Measurements from ENCODE around the gene LIN37.

The LIN37 gene

DNA sequence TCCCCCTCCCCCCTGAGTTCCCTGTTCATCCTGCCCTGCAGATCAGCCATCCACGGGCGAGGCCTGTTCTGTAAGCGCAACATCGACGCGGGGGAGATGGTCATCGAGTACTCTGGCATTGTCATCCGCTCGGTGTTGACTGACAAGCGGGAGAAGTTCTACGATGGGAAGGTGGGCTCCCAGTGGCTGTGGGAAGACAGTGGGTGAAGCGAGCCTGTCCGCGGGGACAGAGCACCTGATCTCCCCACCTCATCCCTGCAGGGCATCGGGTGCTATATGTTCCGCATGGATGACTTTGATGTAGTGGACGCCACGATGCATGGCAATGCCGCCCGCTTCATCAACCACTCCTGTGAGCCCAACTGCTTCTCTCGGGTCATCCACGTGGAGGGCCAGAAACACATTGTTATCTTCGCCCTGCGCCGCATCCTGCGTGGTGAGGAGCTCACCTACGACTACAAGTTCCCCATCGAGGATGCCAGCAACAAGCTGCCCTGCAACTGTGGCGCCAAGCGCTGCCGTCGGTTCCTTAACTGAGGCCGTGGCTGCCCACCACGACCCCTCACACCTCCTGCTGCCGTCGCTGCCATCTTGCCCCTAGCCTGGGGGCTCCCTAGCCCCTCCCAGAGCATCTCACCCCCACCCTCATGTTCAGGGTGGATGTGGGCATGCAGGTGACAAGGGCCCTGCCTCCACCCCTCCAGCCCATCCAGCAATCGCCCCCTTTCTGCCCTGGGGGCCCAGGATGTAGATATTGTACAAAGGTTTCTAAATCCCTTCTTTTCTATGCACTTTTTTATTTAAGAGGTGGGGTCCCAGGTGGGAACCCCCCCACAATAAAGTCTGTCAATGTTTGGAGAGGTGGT, 10.1 kb upstream of the LIN37 start:
- DNase-seq: no peak

DNA sequence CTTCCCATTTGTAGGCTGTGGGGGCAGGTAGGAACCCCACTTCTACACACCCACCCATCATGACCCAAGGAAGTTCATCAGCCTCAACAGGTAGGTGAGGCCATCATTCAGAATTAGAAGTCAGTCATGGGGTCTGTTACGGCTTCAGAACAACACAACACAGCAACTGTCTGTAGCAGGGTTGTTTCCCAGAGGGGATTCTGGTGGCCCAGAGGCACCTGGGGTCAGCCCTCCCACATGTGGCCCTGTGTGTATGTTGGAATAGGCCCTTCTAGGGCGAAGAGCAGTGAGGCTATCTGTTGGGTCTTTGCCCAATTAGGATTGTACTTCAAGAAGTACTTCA, 9.5 kb upstream of the LIN37 start:
- DNase-seq: no peak

DNA sequence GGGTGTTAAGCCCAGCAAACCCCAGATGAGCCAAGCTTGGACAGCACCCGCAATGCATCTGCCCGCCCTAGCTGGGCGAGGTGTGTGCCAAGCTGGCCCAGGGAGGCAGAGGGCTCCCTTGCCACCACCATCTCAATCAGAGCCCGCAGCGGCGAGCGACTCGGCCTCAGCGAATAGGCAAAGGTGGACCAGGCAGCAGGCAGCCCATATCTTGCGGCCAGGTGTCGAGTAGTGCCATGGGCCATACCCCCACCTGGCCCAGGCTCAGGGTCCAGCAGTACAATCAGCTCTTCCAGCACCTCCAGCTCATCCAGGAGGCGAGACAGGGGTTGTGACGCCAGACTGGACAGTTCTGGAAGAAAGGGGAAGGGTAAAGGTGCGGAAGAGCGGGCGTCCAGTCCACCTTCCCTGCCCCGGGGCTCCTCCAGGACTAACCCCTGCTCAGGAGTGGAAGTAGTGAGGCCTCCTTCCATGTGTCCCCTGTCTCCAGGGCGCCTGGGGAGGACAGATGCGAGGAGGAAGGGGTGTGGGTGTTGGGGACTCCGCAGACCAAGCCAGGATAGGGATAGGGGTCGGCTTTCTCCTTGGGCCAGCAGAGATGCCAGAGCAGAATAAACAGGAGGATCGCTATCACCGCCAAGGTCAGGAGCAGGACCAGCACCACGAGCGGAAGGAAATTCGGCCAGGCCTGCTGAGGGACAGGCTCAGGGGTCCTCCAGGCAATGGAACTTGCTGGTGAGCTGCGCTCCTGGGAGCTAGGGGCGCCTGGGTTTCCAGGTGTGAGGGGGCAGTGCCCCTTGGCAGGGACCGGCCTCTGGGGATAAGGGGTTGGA, 8.9 kb upstream of the LIN37 start:
- DNase-seq: no peak

DNA sequence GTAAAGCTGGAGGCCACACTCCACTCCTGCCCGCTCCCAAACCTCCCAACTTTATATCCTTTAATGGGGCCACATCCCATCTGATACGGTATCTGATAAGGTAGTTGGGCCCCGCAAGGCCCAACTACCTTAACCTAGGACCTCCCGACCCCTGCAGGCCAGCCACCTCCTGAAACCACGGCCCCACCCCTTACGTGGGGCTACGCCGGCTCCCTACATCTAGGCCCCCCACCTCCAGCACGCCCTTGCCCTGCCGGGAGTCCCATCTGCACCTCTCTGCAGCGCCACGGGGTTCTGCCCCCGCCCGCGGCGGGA, 8.3 kb upstream of the LIN37 start:
- DNase-seq: no peak

DNA sequence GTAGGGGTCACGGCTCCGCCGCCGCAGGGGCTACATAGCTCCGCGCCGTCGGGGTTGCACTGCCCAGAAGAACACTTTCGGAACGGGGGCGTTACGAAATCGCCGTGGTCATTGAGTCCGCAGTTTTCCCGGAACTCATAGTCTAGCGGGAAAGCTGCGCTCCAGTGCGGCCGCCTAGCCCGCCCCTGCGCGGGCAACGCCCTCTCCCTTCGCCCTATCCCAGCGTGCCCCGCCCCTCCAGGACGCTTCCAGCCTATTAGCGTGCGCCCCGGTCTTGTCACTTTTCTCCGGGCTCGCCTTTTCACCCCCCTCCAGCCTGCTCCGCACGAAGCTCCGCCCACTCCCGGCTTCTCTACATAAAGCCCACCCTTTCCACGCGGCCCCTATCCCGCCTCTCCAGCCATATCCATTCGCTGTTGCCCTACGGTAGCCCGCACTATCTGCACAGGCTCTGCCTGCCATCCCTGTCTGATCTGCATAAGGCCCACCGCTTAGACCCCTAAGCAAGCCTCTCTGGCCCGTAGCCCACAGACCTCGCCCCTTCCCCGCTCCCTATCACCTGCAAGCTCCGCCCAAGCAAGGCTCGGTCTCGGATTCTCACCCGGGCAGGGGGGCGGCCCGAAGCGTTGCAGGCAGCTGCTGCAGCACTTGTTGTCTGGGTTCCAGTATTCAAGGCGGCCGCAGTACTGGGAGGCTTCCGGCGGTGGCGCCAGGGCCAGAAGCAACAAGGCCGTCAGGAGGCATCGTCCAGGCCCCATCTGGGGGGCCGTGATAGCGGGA, 7.8 kb upstream of the LIN37 start:
- DNase-seq: peak; percentile 97

DNA sequence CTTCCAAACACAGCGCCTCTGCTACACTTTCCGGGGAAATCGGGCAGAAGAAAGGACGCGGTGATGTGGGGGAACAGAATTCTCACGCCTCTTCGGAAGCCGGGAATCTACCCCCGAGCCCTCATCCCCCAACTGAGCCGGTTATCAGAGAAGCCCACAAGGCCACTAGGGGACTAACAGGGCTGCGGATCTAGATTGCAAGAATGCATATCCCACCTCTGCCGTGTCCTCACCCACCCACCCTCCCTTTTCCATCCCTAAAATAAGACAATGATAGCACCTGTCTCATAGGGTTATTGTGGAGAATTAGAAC, 7.2 kb upstream of the LIN37 start:
- no peak for DNase-seq

DNA sequence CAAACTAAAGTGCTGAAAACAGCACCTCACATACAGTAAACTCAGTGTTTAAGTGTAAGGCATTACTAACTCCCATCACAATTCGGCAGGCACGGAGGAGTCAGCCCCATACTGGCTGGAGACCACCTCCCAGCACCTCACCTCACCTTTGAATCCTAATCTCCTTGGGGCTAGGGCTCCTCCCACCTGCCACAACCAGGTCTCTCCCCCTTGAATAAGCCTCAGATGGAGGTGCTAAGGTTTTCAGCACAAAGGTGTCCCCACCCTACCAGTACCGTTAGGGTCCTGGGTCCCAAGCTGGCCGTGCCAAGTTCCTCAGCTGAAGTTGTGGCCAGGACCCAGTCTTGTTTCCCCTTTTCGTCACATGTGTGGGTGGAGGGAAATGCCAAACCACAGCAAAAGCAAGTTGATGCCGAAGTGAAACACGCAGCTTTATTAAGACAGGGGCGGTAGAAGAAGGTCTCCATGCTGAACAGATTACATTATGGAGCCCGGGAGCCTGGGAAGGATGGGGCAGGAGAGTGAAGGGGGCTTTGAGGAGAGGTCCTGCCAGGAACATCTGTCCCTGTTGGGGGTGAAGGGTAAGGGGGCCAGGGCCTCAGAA, 6.2 kb upstream of the LIN37 start, which contains the start of gene IGFLR1:
Gene IGFLR1, minus strand, starts transcription at position 332 of the 604 bp plus-strand sequence. CDS start 1,272 bp downstream, outside the sequence.
- DNase-seq: no peak

DNA sequence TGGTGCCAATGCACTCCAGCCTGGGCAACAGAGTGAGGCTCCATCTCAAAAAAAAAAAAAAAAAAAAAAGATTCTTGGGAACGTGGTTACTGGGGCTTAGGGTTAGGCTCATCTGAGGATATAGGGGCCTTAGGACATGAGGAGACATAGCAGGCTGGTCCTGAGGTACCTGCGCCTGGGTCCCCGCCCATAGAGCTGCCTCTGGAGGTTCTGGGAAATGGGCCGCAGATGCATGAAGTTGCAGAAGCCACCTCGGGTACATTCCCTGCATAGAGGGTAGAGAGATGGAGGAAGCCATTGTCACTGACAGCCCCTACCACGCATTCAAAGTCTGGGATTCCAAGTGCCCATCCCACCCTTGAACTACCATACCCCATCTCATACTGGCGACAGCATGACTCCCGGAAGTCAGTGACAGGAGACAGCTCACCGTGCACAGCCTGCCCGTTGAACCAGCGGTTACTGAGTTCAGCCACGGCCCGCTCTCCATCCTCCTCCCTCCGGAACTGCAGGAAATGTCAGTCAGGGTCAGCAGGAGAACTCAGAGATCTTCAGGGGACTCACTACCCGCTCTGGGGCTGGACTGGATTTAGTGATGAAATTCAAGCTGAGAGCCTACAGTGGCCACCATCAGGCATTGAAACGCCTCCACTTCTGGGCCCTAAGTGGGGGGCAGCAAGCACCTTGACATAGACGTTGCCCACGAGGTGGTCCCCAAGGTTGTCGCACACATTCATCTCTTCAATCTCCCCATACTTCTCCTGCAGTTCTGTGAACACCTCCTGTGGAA, 4.5 kb upstream of the LIN37 start:
- DNase-seq: no peak

DNA sequence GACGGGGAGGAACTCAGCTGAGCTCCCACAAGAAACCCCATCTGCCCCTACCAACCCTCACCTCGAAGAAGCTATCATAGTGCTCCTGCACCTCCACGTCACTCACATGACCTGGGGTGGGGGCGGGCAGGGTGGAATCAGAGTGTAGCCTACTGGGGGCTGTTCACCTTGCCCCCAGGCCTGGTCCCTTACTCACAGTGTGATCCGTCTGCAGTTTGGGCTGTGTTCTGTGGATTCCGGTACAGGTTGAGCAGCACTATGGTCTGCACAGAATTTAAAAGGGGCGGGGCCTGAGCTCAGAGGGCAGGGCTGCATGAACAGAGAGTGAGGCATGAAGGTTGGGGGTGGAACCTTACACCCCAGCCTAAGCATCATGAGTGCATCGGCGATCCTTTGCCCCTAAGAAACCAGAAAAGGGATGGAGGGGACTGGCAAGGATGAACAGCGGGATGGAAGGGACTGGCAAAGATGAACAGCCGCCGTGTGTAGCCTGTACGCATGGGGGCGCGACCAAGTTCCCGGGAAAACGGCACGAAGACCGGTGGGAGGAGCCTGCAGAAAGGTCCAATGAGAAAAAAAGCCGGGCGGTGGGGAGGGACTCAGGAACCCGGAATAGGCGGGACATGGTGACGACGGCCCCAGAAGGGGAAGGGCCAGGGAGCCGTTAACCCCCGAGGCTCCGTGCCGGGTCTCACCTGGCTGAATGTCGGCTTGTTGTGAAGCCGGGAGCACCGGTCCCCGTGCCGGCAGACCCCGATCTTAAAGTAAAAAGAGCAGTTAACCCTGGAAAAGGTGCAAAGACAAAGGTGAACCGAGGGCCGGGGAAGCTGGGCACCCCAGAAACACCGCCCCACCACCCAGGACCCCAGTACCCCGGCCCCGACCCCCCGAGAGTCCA, 3.7 kb upstream of the LIN37 start:
- peak; percentile 90 for DNase-seq

DNA sequence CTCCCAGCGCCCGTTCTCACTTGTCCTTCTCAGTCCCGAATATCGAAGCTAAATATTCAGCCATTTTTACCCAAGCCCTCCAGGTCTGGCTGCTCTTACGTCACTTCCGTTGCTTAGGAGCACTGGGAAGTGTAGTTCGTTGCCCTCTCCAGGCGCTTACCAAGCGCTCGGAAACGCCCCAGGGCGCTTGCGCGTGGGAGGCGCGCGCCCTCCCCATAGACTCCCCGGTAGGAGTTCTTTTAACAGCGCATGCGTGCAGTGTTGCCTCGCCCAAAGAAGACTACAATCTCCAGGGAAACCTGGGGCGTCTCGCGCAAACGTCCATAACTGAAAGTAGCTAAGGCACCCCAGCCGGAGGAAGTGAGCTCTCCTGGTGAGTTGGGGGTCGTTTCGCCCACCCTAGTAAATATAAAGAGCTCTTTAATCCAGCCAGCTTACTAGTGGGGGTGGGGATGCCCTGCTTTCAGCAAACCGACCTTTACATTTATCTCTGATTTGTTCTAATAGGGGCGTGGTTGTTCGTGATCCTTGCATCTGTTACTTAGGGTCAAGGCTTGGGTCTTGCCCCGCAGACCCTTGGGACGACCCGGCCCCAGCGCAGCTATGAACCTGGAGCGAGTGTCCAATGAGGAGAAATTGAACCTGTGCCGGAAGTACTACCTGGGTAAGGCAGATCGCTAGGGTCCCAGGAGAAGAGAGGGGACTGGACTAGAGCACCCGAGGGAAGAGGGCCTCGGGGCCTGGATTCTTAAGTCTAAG, 2.9 kb upstream of the LIN37 start, which contains the start of the genes PSENEN and U2AF1L4:
Gene PSENEN, plus strand, starts transcription at position 324 of the 759 bp plus-strand sequence. Its CDS starts 280 bp downstream, at position 604.
Gene U2AF1L4, minus strand, starts transcription at position 91 of the 759 bp plus-strand sequence. Its CDS starts 27 bp downstream, at position 64.
- peak; percentile 97 for DNase-seq

DNA sequence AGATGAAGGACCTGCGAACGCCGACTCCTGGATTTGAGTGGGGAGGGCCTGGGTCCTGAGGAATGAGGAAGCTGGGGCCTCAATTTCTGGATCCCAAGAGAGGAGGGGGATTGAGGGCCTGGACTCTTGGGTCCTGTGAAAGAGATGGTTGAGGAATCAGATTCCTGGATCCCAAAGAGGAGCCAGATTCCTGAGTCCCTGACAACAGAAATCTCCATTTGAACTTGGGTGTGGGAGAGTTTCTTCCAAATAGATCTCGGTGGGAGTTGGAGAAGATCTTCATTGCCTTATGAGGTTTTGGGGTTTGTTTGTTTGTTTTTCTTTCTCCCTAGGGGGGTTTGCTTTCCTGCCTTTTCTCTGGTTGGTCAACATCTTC, 2.3 kb upstream of the LIN37 start:
- no peak for DNase-seq

DNA sequence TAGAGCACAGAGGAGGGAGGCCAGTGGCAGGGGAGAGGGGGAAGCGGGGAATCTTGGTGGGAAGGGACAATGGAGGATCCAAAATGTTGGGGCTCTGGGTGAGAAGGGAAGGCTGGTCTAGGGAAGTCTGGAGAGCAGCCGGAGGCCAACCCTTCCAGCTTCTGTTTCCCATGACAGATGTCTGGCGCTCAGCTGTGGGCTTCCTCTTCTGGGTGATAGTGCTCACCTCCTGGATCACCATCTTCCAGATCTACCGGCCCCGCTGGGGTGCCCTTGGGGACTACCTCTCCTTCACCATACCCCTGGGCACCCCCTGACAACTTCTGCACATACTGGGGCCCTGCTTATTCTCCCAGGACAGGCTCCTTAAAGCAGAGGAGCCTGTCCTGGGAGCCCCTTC, 1.8 kb upstream of the LIN37 start:
- no peak for DNase-seq

DNA sequence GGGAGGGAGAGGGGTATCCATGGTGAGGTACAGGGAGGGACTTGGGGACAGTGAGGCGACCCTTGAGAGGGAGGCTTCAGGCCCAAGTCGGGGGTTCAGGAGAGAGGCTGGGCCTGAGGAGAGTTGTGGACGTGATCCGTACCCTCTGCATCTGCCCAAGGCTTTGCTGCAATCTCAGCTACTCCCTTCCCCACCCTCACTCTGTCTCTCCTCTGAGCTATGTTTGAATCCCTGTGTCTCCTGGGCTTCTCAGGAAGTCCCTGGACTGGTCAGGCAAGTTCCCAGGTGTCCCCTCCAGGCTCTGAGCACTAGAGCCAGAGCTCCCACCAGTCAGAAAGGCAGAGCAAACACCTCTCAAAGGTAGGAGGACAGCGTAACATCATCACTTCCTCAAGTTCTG, 1.8 kb downstream of the LIN37 start:
- DNase-seq: no peak

DNA sequence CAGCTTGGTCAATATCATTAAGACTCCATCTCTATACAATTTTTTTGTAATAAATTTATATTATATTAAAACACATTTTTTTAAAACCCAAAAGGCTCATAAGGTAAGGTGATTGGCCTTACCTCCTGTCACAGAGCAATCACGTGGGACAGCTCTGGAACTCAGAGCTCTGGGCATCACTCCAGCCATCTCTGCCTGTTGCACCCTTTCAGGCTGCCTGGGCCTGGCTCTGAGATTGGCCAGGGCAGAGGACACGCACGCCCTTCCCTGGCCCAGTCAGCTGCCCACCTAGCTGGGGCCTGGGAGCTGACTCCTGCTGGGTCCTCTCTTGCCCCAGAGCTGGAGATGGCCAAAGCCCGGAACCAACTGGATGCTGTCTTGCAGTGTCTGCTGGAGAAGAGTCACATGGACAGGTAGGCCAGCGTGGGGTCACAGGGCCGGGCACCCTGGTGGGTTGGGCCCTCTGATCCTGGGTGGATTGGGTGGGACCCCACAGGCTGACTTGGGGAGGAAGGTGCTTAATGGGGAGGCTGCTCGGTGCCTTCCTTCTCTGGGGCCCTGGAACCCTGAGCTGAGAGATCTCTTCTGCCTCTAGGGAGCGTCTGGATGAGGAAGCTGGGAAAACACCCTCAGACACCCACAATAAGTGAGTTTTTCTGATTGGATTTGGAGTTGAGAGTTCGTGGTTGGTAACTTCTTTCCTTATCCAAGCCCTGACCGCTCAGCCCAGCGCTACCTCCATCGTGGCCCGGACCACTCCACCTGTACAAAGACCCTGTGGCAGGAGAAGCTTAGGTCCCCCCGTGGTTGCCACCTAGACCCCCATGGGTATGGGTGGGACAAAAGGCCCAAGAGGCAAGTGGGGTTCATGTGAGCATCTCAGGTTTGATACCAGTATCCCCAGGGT, 3.7 kb downstream of the LIN37 start:
- DNase-seq: no peak

DNA sequence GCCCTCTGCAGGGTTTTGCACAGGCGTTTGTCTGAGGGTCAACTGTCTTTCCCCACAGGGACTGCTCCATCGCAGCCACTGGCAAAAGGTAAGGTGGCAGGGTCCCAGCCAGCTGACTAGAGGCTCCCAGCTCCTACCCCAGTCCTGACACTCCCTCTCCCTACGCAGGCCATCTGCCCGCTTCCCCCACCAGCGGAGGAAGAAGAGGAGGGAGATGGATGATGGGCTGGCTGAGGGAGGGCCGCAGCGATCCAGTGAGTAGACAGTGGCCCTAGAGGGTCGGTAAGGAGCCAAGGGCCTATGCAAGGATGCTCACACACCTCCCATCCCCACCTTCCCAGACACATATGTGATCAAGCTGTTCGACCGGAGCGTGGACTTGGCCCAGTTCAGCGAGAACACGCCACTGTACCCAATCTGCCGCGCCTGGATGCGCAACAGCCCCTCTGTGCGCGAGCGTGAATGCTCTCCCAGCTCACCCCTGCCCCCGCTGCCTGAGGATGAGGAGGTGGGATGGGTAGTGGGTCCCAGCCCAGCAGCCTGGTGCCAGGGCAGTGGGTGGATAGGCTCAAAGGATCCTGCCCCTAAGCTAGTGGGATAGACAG, 4.5 kb downstream of the LIN37 start:
- no peak for DNase-seq

DNA sequence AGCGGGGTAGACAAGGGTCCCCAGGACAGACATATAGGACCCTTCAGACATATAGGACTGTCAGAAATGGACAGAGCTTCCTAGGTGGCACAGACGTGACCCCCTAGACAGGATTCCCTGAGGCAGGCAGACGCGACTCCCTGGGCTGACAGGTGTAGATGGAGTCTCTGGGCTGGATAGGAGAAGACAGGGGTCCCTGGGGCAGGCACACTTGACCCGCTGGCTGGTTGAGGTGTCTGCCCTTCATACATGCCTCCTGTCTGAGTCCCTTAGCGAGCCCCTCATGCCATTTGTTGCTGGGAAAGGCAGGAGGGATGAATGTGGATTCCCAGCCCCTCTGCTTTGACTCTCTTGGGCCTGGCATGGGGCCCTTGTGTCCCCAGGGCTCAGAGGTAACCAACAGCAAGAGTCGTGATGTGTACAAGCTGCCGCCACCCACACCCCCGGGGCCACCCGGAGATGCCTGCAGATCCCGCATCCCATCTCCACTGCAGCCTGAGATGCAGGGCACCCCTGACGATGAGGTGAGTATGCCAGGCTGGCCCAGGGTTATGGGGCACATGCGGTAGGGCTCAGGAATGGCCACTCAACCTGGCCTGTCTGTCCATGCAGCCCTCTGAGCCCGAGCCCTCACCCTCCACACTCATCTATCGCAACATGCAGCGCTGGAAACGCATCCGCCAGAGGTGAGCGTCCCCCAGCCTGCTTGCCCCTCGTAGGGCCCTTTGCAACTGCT, 5.4 kb downstream of the LIN37 start:
- DNase-seq: no peak

DNA sequence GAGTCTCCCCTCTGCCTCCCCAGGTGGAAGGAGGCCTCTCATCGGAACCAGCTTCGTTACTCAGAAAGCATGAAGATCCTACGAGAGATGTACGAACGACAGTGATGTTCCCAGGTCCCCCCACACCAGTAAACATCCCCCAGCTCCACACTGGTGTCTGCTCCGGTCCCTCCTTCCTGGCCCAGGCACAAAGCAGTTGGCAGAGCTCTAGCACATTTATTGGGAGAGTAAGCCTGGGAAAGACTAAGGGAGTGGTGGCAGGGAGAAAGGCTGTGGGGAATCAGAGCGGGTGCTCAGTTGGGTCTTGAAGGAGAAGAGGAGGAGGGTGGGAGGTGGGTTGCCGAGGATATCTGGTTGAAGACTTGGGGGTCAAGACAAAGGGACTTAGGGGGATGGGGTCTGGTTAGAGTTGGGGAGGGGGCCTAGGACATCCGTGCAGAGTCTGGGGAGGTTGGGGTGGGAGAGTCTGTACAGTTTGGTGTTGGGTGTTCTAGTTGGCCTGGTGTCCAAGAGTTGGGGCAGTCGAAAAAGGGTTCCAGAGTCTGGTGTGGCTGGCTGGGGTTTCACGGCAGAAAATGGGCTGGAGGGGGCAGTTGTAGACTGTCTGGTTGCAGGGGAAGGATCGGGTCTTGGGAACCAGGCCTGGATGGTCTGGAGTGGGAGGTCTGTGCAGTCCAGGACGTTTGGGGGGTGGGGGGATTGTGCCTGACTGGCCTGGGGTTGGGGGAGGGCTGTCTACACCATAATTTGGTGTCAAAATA, 6.2 kb downstream of the LIN37 start:
- DNase-seq: no peak
